Stimulated activated memory B cell treated with anti-CD40 and anti-IgM and Interleukin-4, amounts not matched to agents 10 μg/mL and 1 μg/mL and 100 μg/mL, for 72 hours (primary cell): ENCODE measurements around the gene AFF3.

Experiments
- ATAC-seq: fragments of 150-1000 bp; cut with Tn5 transposase; 2 replicates; pipeline ENCODE4 v1.10.0; 2021
- H3K27ac Mint-ChIP-seq: one replicate; pipeline ENCODE4 v1.8.0; 2022; ENCODE audit warnings: mild to moderate bottlenecking, mixed read lengths
- H3K27me3 Mint-ChIP-seq: one replicate; pipeline ENCODE4 v1.8.0; 2022; ENCODE audit warnings: mixed read lengths
- H3K36me3 Mint-ChIP-seq: one replicate; pipeline ENCODE4 v1.8.0; 2022; ENCODE audit warnings: mixed read lengths
- H3K4me1 Mint-ChIP-seq: one replicate; pipeline ENCODE4 v1.8.0; 2022; ENCODE audit warnings: mixed read lengths
- H3K4me3 Mint-ChIP-seq: one replicate; pipeline ENCODE4 v1.8.0; 2022; ENCODE audit warnings: mild to moderate bottlenecking, moderate library complexity, mixed read lengths
- H3K9me3 Mint-ChIP-seq: one replicate; pipeline ENCODE4 v1.8.0; 2022; ENCODE audit warnings: mixed read lengths

Gene AFF3

GRCh38 chr2:100039291-100039980 is 103.0 kb downstream of the AFF3 start:
- peaks cover 55% of the 10 kb centered on the region for H3K4me1 Mint-ChIP-seq
- ATAC-seq, result no peak
- H3K4me3 Mint-ChIP-seq, result no peak overlapping the region
- no peaks in the 10 kb centered on the region for H3K9me3 Mint-ChIP-seq
- peaks cover 22% of the 10 kb centered on the region for H3K36me3 Mint-ChIP-seq
- no peak overlapping the region for H3K27ac Mint-ChIP-seq
- H3K27me3 Mint-ChIP-seq, result no peaks in the 10 kb centered on the region

GRCh38 chr2:100038011-100038410 is 104.4 kb downstream of the AFF3 start:
- Mint-ChIP-seq H3K4me3 (no peak overlapping the region), H3K36me3 (peaks cover 14% of the 10 kb centered on the region), H3K27ac (no peak overlapping the region), H3K9me3 (no peaks in the 10 kb centered on the region), H3K27me3 (no peaks in the 10 kb centered on the region), H3K4me1 (peaks cover 47% of the 10 kb centered on the region)
- ATAC-seq, result no peak

GRCh38 chr2:100036793-100037192 is 105.6 kb downstream of the AFF3 start:
- no peaks in the 10 kb centered on the region for H3K9me3 Mint-ChIP-seq
- no peak overlapping the region for H3K4me3 Mint-ChIP-seq
- ATAC-seq, result no peak
- peak overlapping the region; percentile 13 for H3K27ac Mint-ChIP-seq
- H3K36me3 Mint-ChIP-seq, result peaks cover 20% of the 10 kb centered on the region
- H3K27me3 Mint-ChIP-seq, result no peaks in the 10 kb centered on the region
- peaks cover 43% of the 10 kb centered on the region for H3K4me1 Mint-ChIP-seq

- H3K36me3 Mint-ChIP-seq, result peaks cover 28% of the 10 kb centered on the region
- H3K4me1 Mint-ChIP-seq, result peaks cover 46% of the 10 kb centered on the region
- no peak overlapping the region for H3K4me3 Mint-ChIP-seq
- H3K9me3 Mint-ChIP-seq, result no peaks in the 10 kb centered on the region
- H3K27me3 Mint-ChIP-seq, result no peaks in the 10 kb centered on the region
- peak overlapping the region; percentile 9 for H3K27ac Mint-ChIP-seq
- no peak for ATAC-seq
Observed at GRCh38 chr2:100036026-100036425, 106.4 kb downstream of the AFF3 start.

GRCh38 chr2:100034431-100034830 is 108.0 kb downstream of the AFF3 start:
- peaks cover 24% of the 10 kb centered on the region for H3K36me3 Mint-ChIP-seq
- H3K9me3 Mint-ChIP-seq, result peaks cover 4% of the 10 kb centered on the region
- no peak for ATAC-seq
- no peak overlapping the region for H3K4me3 Mint-ChIP-seq
- H3K4me1 Mint-ChIP-seq, result peaks cover 43% of the 10 kb centered on the region
- no peaks in the 10 kb centered on the region for H3K27me3 Mint-ChIP-seq
- peak overlapping the region; percentile 9 for H3K27ac Mint-ChIP-seq

GRCh38 chr2:100033976-100034375 is 108.4 kb downstream of the AFF3 start:
- H3K27me3 Mint-ChIP-seq, result no peaks in the 10 kb centered on the region

GRCh38 chr2:100031604-100032003 is 110.8 kb downstream of the AFF3 start:
- H3K4me1 Mint-ChIP-seq, result peaks cover 52% of the 10 kb centered on the region
- H3K27ac Mint-ChIP-seq, result no peak overlapping the region
- no peaks in the 10 kb centered on the region for H3K27me3 Mint-ChIP-seq
- no peak for ATAC-seq
- no peak overlapping the region for H3K4me3 Mint-ChIP-seq
- H3K36me3 Mint-ChIP-seq, result peaks cover 38% of the 10 kb centered on the region
- H3K9me3 Mint-ChIP-seq, result peaks cover 4% of the 10 kb centered on the region

More at GRCh38 chr2:100033976-100034375, 108.4 kb downstream of the AFF3 start:
- Mint-ChIP-seq H3K36me3 (peaks cover 26% of the 10 kb centered on the region), H3K4me1 (peaks cover 46% of the 10 kb centered on the region), H3K4me3 (no peak overlapping the region), H3K9me3 (peaks cover 4% of the 10 kb centered on the region), H3K27ac (no peak overlapping the region)
- ATAC-seq, result no peak

GRCh38 chr2:100029460-100029859 is 112.9 kb downstream of the AFF3 start:
- H3K4me1 Mint-ChIP-seq, result peaks cover 46% of the 10 kb centered on the region
- H3K4me3 Mint-ChIP-seq, result no peak overlapping the region
- H3K9me3 Mint-ChIP-seq, result peaks cover 10% of the 10 kb centered on the region
- no peak overlapping the region for H3K27ac Mint-ChIP-seq
- H3K36me3 Mint-ChIP-seq, result peaks cover 57% of the 10 kb centered on the region
- ATAC-seq, result no peak
- no peaks in the 10 kb centered on the region for H3K27me3 Mint-ChIP-seq

GRCh38 chr2:100021791-100022340 is 120.5 kb downstream of the AFF3 start:
- peaks cover 37% of the 10 kb centered on the region for H3K36me3 Mint-ChIP-seq
- no peak overlapping the region for H3K27ac Mint-ChIP-seq
- peaks cover 53% of the 10 kb centered on the region for H3K4me1 Mint-ChIP-seq
- ATAC-seq, result no peak
- peaks cover 5% of the 10 kb centered on the region for H3K9me3 Mint-ChIP-seq
- H3K4me3 Mint-ChIP-seq, result no peak overlapping the region
- no peaks in the 10 kb centered on the region for H3K27me3 Mint-ChIP-seq

- Mint-ChIP-seq H3K27ac (no peak overlapping the region), H3K4me3 (no peak overlapping the region)
Observed at GRCh38 chr2:100019499-100019898, 122.9 kb downstream of the AFF3 start.

GRCh38 chr2:100018341-100019193 is 123.8 kb downstream of the AFF3 start:
- ATAC-seq, result no peak
- Mint-ChIP-seq H3K27me3 (no peaks in the 10 kb centered on the region), H3K4me3 (no peak overlapping the region), H3K9me3 (no peaks in the 10 kb centered on the region), H3K4me1 (peaks cover 42% of the 10 kb centered on the region), H3K36me3 (peaks cover 16% of the 10 kb centered on the region), H3K27ac (no peak overlapping the region)

More at GRCh38 chr2:100019499-100019898, 122.9 kb downstream of the AFF3 start:
- peaks cover 40% of the 10 kb centered on the region for H3K4me1 Mint-ChIP-seq
- ATAC-seq, result no peak
- H3K36me3 Mint-ChIP-seq, result peaks cover 16% of the 10 kb centered on the region
- H3K9me3 Mint-ChIP-seq, result no peaks in the 10 kb centered on the region
- no peaks in the 10 kb centered on the region for H3K27me3 Mint-ChIP-seq

GRCh38 chr2:100017633-100018032 is 124.8 kb downstream of the AFF3 start:
- no peak for ATAC-seq

GRCh38 chr2:100016756-100017155 is 125.6 kb downstream of the AFF3 start:
- H3K4me1 Mint-ChIP-seq, result peaks cover 31% of the 10 kb centered on the region
- peaks cover 22% of the 10 kb centered on the region for H3K36me3 Mint-ChIP-seq
- H3K4me3 Mint-ChIP-seq, result no peak overlapping the region
- H3K27ac Mint-ChIP-seq, result no peak overlapping the region
- no peaks in the 10 kb centered on the region for H3K9me3 Mint-ChIP-seq
- H3K27me3 Mint-ChIP-seq, result no peaks in the 10 kb centered on the region
- ATAC-seq, result no peak

More at GRCh38 chr2:100017633-100018032, 124.8 kb downstream of the AFF3 start:
- Mint-ChIP-seq H3K4me1 (peaks cover 32% of the 10 kb centered on the region), H3K9me3 (no peaks in the 10 kb centered on the region), H3K27ac (no peak overlapping the region), H3K27me3 (no peaks in the 10 kb centered on the region), H3K36me3 (peaks cover 16% of the 10 kb centered on the region), H3K4me3 (no peak overlapping the region)

GRCh38 chr2:100015849-100016248 is 126.5 kb downstream of the AFF3 start:
- no peaks in the 10 kb centered on the region for H3K9me3 Mint-ChIP-seq
- no peak for ATAC-seq
- no peak overlapping the region for H3K4me3 Mint-ChIP-seq
- no peaks in the 10 kb centered on the region for H3K27me3 Mint-ChIP-seq
- H3K4me1 Mint-ChIP-seq, result peaks cover 27% of the 10 kb centered on the region
- H3K36me3 Mint-ChIP-seq, result peaks cover 19% of the 10 kb centered on the region
- H3K27ac Mint-ChIP-seq, result no peak overlapping the region

GRCh38 chr2:100013892-100014677 is 128.3 kb downstream of the AFF3 start:
- peaks cover 19% of the 10 kb centered on the region for H3K4me1 Mint-ChIP-seq
- H3K36me3 Mint-ChIP-seq, result peaks cover 14% of the 10 kb centered on the region

More at GRCh38 chr2:100013892-100014677, 128.3 kb downstream of the AFF3 start:
- Mint-ChIP-seq H3K27ac (no peak overlapping the region), H3K9me3 (no peaks in the 10 kb centered on the region), H3K4me3 (no peak overlapping the region), H3K27me3 (no peaks in the 10 kb centered on the region)
- no peak for ATAC-seq
